ENCODE data around the gene PPM1K.

PPM1K gene

GRCh38 chr4:88216395-88216794, 68.0 kb downstream of the PPM1K start:
- no peak for DNase-seq

- no peak for DNase-seq
Measured at GRCh38 chr4:88215351-88215750, 69.0 kb downstream of the PPM1K start.

GRCh38 chr4:88212253-88212561, 72.2 kb downstream of the PPM1K start:
- DNase-seq = no peak

- peak; percentile 49 for DNase-seq
Measured at GRCh38 chr4:88211473-88212252, 72.7 kb downstream of the PPM1K start.

GRCh38 chr4:88208156-88208555, 76.2 kb downstream of the PPM1K start:
- DNase-seq = no peak
